Type B pancreatic cell (in vitro differentiated cells): Measurements from ENCODE around the gene GAGE10. TPM values are rescaled to one million over a fixed set of nuclear protein-coding genes. Genes with fewer than 3 reads are reported as not detected.
A peak's percentile ranks its signal among the peaks of the same experiment; 100 is the strongest.

Experiments
- DNase-seq: peaks from one replicate; pipeline ENCODE4 v3.0.0; 2021; ENCODE audit warnings: mixed read lengths; ENCODE audit not compliant: unreplicated experiment; ENCODE audit errors: extremely low spot score
- H3K27ac Mint-ChIP-seq: 2 replicates; pipeline ENCODE4 v1.8.0; 2021; ENCODE audit warnings: mild to moderate bottlenecking, mixed read lengths
- H3K27me3 Mint-ChIP-seq: 2 replicates; pipeline ENCODE4 v1.8.0; 2021; ENCODE audit warnings: mixed read lengths
- H3K36me3 Mint-ChIP-seq: 2 replicates; pipeline ENCODE4 v1.8.0; 2021; ENCODE audit warnings: mixed read lengths
- H3K4me1 Mint-ChIP-seq: one replicate; pipeline ENCODE4 v1.8.0; 2021; ENCODE audit warnings: mixed read lengths; ENCODE audit not compliant: unreplicated experiment
- H3K4me3 Mint-ChIP-seq: 2 replicates; pipeline ENCODE4 v1.8.0; 2021; ENCODE audit warnings: mild to moderate bottlenecking, mixed read lengths
- H3K9me3 Mint-ChIP-seq: 2 replicates; pipeline ENCODE4 v1.8.0; 2021; ENCODE audit warnings: mixed read lengths
- total RNA-seq: library from RNA; stranded (reverse); gene quantifications from 2 replicates; pipeline ENCODE4 v1.2.1, GENCODE V29; 2021; ENCODE audit warnings: low replicate concordance
- TF ChIP-seq, protein P1 (sequence below): fragments of 200-600 bp; sonication (generic); conservative IDR thresholded peaks from 2 replicates; pipeline ENCODE4 v1.5.0; 2021; ENCODE audit warnings: antibody characterized with exemption, mild to moderate bottlenecking

Gene GAGE10
- total RNA-seq, 1 donor from 2014 or later: not detected

GRCh38 chrX:49277535-49277830 is 26.0 kb upstream of the GAGE10 start:
- no peaks in the 10 kb centered on the region for H3K27me3 Mint-ChIP-seq
- no peak overlapping the region for H3K27ac Mint-ChIP-seq
- TF ChIP-seq, protein P1, sequence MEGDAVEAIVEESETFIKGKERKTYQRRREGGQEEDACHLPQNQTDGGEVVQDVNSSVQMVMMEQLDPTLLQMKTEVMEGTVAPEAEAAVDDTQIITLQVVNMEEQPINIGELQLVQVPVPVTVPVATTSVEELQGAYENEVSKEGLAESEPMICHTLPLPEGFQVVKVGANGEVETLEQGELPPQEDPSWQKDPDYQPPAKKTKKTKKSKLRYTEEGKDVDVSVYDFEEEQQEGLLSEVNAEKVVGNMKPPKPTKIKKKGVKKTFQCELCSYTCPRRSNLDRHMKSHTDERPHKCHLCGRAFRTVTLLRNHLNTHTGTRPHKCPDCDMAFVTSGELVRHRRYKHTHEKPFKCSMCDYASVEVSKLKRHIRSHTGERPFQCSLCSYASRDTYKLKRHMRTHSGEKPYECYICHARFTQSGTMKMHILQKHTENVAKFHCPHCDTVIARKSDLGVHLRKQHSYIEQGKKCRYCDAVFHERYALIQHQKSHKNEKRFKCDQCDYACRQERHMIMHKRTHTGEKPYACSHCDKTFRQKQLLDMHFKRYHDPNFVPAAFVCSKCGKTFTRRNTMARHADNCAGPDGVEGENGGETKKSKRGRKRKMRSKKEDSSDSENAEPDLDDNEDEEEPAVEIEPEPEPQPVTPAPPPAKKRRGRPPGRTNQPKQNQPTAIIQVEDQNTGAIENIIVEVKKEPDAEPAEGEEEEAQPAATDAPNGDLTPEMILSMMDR: no peak
- DNase-seq: no peak
- H3K4me1 Mint-ChIP-seq: peaks cover 18% of the 10 kb centered on the region
- H3K36me3 Mint-ChIP-seq: peaks cover 4% of the 10 kb centered on the region
- no peaks in the 10 kb centered on the region for H3K9me3 Mint-ChIP-seq
- H3K4me3 Mint-ChIP-seq: no peak overlapping the region

GRCh38 chrX:49278081-49278480 is 25.4 kb upstream of the GAGE10 start:
- Mint-ChIP-seq H3K4me1 (peaks cover 20% of the 10 kb centered on the region), H3K9me3 (no peaks in the 10 kb centered on the region), H3K36me3 (peaks cover 4% of the 10 kb centered on the region), H3K27me3 (no peaks in the 10 kb centered on the region), H3K4me3 (no peak overlapping the region), H3K27ac (no peak overlapping the region)
- no peak for DNase-seq
- TF ChIP-seq, protein P1: no peak

DNA sequence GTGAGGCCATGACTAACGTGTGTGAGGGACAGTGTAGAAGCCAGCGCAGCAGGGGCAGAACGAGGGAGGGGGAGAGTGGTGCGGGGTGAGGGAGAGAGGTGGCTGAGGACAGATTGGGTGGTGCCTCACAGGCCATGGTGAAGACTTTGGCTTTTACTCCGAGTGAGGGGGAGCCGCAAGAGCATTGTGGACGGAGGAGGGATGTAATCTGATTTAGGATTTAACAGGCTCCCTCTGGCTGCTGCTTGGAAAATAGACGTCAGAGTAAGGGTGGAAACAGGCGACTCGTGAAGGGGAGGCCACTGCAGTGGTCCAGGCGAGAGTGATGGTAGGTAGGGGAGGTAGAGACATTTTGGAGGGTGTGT is 20.8 kb upstream of the GAGE10 start:
- H3K27me3 Mint-ChIP-seq: no peaks in the 10 kb centered on the region
- peaks cover 9% of the 10 kb centered on the region for H3K4me1 Mint-ChIP-seq
- no peaks in the 10 kb centered on the region for H3K9me3 Mint-ChIP-seq
- H3K36me3 Mint-ChIP-seq: no peaks in the 10 kb centered on the region
- H3K27ac Mint-ChIP-seq: peak overlapping the region; percentile 25
- TF ChIP-seq, protein P1: peak; percentile 30
- H3K4me3 Mint-ChIP-seq: no peak overlapping the region
- DNase-seq: no peak

DNA sequence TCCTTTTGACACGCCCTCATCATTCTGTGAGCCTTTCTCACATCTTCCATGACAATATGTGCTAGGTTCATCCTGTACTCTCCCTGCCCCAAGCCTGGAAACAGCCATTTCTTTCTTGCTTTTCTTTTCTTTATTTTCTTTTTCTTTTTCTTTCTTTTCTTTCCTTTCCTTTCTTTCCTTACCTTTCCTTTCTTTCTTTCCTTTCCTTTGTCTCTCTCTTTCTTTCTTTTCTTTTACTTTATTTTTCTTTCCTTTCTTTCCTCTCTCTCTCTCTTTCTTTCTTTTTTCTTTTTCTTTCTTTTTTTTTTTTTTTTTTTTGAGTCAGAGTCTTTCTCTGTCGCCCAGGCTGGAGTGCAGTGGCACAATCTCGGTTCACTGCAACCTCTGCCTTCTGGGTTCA is 19.2 kb upstream of the GAGE10 start:
- Mint-ChIP-seq H3K36me3 (no peaks in the 10 kb centered on the region), H3K9me3 (no peaks in the 10 kb centered on the region), H3K27ac (no peak overlapping the region), H3K4me1 (peaks cover 9% of the 10 kb centered on the region), H3K27me3 (no peaks in the 10 kb centered on the region), H3K4me3 (no peak overlapping the region)
- DNase-seq: no peak
- TF ChIP-seq, protein P1: no peak

DNA sequence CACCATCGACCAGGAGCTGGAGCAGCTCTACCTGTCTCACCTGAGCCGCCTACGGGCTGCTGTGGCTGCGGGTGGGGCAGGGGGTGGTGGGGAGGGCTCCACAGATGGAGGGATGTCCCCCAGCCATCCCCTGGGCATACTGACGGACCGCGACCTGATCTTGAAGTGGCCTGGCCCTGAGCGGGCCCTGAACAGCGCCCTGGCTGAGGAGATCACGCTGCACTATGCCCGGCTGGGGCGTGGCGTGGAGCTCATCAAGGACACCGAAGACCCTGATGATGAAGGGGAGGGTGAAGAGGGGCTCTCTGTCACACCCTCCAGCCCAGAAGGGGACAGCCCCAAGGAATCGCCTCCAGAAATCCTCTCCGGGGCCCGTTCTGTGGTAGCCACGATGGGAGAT is 17.3 kb upstream of the GAGE10 start:
- TF ChIP-seq, protein P1: no peak
- Mint-ChIP-seq H3K4me1 (peaks cover 9% of the 10 kb centered on the region), H3K36me3 (no peaks in the 10 kb centered on the region), H3K27me3 (no peaks in the 10 kb centered on the region), H3K4me3 (no peak overlapping the region), H3K9me3 (no peaks in the 10 kb centered on the region), H3K27ac (no peak overlapping the region)
- no peak for DNase-seq

GRCh38 chrX:49286581-49286980 is 16.9 kb upstream of the GAGE10 start:
- no peaks in the 10 kb centered on the region for H3K9me3 Mint-ChIP-seq
- H3K4me3 Mint-ChIP-seq: no peak overlapping the region
- no peak for DNase-seq
- H3K27me3 Mint-ChIP-seq: no peaks in the 10 kb centered on the region
- H3K36me3 Mint-ChIP-seq: no peaks in the 10 kb centered on the region
- TF ChIP-seq, protein P1: no peak
- no peak overlapping the region for H3K27ac Mint-ChIP-seq
- peaks cover 9% of the 10 kb centered on the region for H3K4me1 Mint-ChIP-seq
